Stimulated activated CD8-positive, alpha-beta memory T cell treated with anti-CD3 and anti-CD28 coated beads, Interleukin-2, amount 100 ng/mL, for 48 hours (primary cell): Measurements from ENCODE around the gene PLA2G4E.

Experiments used
- DNase-seq, 2 donors: peaks; one replicate each; pipeline ENCODE4 v3.0.0-alpha.2; 2020; ENCODE audit warnings: low read depth in 2 of 2

Gene PLA2G4E

GRCh38 chr15:42018306-42019224, 2.3 kb downstream of the PLA2G4E start:
- DNase-seq = no peak

DNA sequence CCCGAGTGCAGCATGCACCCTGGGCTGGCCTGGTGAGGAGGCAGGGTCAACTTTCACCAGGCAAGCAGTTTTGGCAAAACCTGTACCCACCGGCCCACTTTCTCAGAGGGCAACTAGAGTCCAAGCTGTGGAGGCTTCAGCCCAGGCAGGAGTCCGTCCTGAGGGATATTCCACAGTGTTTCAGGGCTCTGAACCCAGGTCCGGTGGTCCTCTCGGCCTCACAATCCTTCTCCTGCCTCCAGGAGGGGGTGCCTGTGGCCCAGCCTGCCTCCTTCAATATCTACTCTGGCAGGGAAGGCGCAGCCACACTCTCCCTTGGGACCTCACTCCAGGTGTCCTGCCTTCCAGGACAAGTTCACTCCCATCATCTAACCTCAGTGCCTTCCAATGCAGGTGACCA, 3.9 kb downstream of the PLA2G4E start:
- no peak for DNase-seq

GRCh38 chr15:42014406-42014805, 6.4 kb downstream of the PLA2G4E start:
- DNase-seq = no peak

GRCh38 chr15:42012928-42013482, 7.8 kb downstream of the PLA2G4E start:
- no peak for DNase-seq

GRCh38 chr15:42012241-42012640, 8.6 kb downstream of the PLA2G4E start:
- DNase-seq = no peak

DNA sequence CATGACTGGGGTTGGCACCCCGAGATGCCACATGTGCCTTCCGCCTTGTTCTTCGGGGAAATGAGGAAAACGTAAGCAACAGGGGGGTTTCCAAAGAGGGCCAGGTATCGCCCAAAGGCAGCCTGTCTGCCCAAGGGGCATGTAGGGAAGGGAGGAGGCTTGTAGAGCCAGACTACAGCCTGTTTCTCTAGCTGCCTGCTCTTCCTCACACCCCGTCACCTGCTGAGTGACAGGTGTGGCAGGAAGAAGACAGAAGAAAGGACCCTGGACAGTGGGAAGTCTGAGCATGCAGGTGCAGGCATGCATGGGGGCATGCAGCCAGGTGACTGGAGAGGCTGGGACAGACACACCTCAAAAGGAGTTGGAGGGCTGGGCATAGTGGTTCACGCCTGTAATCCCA, 9.8 kb downstream of the PLA2G4E start:
- no peak for DNase-seq

- no peak for DNase-seq
These were observed 10.4 kb downstream of the PLA2G4E start for GRCh38 chr15:42010434-42010833.

GRCh38 chr15:42009474-42009873, 11.4 kb downstream of the PLA2G4E start:
- DNase-seq = no peak

GRCh38 chr15:42009022-42009421, 11.8 kb downstream of the PLA2G4E start:
- DNase-seq = no peak

- DNase-seq = no peak
These were observed 13.5 kb downstream of the PLA2G4E start for GRCh38 chr15:42007386-42007785.

- no peak for DNase-seq
These were observed 18.5 kb downstream of the PLA2G4E start for GRCh38 chr15:42002333-42002732.

GRCh38 chr15:42001236-42001635, 19.6 kb downstream of the PLA2G4E start:
- no peak for DNase-seq

DNA sequence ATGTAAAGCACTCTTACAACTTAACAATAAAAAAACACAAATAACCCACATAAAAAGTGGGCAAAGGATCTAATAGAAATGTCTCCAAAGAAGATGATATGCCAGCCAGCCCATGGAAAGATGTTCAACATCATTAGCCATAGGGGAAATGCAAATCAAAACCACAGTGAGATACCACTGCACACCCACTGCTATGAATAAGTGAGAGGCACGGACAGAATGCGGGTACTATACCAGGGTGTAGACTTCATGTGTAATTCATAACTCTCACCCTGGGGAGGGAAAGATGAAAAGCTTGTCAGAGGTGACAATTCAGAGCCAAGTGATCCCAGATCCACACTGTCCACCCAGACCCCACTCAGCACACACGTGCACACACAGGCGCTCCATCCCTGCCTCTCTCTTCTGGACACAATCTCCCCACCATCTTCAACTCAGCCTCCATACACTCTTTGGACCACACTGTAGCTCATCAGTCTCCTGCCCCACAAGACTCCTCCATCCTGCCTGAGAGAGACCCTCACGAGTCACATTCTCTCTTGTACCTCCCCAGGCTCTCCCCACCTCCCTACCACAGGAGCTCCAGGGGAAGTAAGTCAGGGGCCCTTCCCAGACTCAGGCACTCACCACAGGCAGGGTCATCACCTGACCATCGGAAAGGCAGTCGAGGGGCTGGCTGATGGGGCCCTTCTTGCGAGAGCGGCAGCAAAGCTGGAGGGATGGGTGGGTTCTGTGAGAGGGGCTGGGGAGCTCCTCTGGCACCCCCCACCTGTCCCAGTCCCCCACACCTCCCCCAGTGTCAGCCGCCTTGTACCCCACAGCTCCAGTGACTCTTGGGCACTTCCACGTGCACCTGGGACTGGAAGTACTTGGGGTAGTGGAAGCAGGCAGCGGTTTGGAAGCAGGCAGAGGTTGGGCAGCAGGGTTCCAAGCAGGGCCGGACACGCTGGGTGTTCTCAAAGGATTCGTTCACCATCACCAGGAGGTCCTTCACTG, 21.3 kb downstream of the PLA2G4E start:
- DNase-seq = no peak

GRCh38 chr15:41997845-41998244, 23.0 kb downstream of the PLA2G4E start:
- no peak for DNase-seq

DNA sequence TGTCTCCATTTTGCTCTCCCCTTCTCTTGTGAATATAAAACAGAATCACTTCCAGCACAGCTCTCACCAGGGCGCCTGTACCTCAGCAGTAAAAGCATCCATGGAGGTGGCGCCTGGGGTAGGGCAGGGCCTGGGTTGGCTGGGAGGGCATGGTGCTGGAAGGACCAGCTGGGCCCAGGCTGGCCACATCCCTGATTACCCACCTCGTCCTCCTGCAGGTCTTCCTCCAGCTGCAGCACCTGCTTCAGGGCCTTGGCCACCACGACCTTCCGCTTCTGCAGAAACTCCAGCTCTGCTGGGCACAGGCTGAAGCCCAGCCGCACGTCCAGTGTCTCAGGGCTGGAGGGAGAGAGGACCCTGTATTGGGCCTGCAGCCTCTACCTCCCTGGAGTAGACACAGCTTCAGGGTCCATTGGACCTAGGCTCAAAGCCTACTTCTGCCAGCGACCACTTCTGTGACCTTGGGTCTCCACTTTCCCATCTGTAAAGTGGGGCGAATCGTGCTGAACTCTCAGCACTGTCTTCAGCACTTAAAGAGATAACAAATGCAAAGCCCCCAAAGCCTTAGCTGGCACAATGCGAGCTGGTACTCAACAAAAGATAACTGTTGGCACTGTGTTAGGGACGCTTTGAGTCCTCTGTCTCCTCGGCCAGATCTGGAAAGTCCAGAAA, 23.8 kb downstream of the PLA2G4E start:
- DNase-seq = no peak

DNA sequence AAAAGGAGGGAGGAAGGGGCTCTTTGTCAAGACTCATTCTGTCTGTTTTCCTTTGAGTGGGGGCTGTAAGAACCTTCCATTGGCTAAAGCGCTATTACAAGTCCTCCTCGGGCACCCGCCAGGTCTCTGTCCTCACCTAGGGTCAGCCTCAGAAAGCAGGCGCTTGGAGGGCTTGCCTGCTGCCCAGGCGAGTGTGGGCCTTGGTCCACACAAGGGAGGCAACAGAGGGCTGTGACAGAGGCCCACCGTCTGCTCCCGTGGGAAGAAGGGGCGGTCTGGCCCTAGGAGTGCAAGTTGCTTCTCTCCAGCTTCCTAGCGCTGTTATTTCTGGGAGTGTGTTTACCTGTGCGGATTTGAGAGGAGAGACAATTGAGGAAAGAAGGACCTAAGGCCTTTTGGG, 24.5 kb downstream of the PLA2G4E start:
- DNase-seq = no peak

DNA sequence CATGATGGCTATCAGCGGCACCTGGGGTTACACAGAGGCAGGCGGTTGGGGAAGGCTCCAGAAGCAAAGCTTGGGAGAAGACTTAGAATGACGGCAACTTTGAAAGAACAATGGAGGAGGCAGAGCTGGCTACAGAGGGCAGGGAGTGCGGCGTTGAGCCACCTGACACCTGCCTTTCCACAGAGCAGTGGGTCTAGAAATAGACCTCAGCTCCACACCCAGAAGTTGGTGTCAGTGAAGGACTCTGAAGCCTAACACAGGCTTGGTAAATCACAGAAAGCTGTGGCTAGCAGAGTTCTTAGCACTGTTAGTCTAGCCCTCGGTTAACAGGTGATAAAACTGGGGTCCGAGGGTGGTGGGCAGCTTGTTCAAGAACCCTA, 25.4 kb downstream of the PLA2G4E start:
- DNase-seq = no peak

DNA sequence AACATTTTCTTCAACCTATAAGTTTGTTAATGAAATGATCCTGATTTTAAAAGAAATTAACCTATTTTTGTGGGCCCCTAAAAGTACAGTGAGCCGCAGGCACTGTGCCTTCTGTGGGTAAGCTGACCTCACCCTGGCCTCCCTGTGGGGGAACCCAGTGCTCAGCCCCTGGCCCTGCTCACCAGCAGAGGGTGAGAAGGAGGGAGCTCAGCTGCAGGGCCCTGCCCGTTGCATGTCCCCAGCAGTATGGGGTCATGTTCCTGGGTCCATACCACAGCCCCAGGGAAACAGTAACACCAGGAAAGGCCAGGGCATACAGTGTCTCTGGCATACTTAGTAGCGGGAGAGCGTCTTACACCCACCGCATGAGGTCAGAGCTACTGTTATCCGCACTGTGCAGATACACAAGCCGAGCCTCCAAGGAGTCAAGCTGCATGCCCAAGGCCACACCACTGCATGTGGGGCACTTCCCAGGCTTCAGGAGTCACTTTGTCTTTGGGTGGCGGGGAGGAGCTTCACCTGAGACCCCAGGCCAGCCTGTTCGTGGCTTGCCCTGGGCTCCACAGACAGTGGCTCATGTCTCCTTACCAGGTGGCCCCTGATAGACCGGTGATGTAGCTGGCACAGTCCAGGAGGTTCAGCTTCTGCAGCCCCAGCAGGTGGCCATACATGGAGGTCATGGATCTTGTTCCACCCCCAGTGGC, 25.9 kb downstream of the PLA2G4E start:
- DNase-seq = no peak

GRCh38 chr15:41994171-41994650, 26.6 kb downstream of the PLA2G4E start:
- no peak for DNase-seq

DNA sequence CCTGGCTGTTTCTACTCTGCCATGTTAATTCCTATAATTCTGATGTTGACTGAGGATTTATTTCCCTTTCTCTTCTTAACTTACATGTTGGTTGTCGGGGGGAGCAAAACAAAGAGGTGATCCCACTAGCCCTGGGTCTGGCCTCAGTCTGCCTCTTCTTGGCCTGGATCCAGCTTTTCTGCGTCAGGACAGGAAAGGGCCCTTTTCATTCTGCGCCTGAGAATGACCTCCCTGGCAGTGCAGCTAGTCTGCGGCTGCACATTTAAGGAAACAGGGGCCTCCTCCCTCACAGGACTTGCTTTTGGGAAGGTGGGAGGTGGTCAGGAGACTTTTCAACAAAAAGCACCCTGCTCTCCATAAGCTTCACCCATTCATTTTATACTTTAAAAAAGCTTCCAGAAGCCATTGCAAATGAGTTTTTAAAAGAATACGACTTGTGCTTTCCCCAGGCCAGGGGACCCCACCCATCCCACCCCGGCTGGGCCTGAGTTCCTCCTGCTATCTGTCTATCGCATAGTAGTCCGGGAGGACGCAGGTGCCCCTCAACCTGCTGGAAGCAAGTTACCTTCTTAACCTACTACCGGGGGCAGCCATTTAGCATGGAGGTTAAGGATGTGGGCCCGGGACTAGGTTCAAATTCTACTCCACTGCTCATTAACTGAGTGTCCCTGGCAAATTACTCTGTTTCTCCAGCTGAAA, 27.2 kb downstream of the PLA2G4E start:
- no peak for DNase-seq
